GM23338 (cell line): ENCODE measurements around the gene ARPC2.
A peak's percentile ranks its signal among the peaks of the same experiment; 100 is the strongest.

Experiments used
- CREB1 ChIP-seq: fragments of 250-450 bp; sonication (Bioruptor Pico); IDR thresholded peaks from 2 replicates; pipeline ENCODE4 v1.5.0; 2020; ENCODE audit warnings: low read depth, mild to moderate bottlenecking, moderate library complexity
- EZH2 ChIP-seq: fragments of 200-600 bp; sonication (generic); IDR thresholded peaks from one replicate; pipeline ENCODE4 v1.8.0; 2017; ENCODE audit warnings: antibody characterized with exemption, mild to moderate bottlenecking, low read depth; ENCODE audit not compliant: unreplicated experiment
- EZH2phosphoT487 ChIP-seq: fragments of 200-600 bp; sonication (generic); IDR thresholded peaks from one replicate; pipeline ENCODE4 v1.8.1; 2018; ENCODE audit warnings: antibody characterized with exemption; ENCODE audit not compliant: unreplicated experiment
- JUNB ChIP-seq: IDR thresholded peaks from one replicate; pipeline ENCODE4 v1.6.1; 2016; ENCODE audit warnings: antibody characterized with exemption; ENCODE audit not compliant: unreplicated experiment
- POLR2AphosphoS5 ChIP-seq: IDR thresholded peaks from 2 replicates; pipeline ENCODE4 v1.6.1; 2016; ENCODE audit warnings: antibody characterized with exemption, low read depth
- ZNF331 ChIP-seq: fragments of 250-450 bp; sonication (Bioruptor Pico); IDR thresholded peaks from 2 replicates; pipeline ENCODE4 v1.5.0; 2020; ENCODE audit warnings: low read depth, mild to moderate bottlenecking, moderate library complexity
- TF ChIP-seq, protein P1 (sequence below), 2 experiments: fragments of 200-600 bp in 1 of 2; sonication (generic) in 1 of 2; conservative IDR thresholded peaks; 2 replicates each; pipeline versions ENCODE4 v1.5.1 to v1.6.1; 2016 to 2017; ENCODE audit warnings: antibody characterized with exemption in 2 of 2, low read depth in 2 of 2, mild to moderate bottlenecking in 2 of 2, moderate library complexity in 1 of 2
- TF ChIP-seq, protein P2 (sequence below): IDR thresholded peaks from one replicate; pipeline ENCODE4 v1.6.1; 2018; ENCODE audit warnings: antibody characterized with exemption; ENCODE audit not compliant: unreplicated experiment
- TF ChIP-seq, protein P3 (sequence below): fragments of 250-450 bp; sonication (Bioruptor Pico); IDR thresholded peaks from 2 replicates; pipeline ENCODE4 v1.5.0; 2020; ENCODE audit warnings: mild to moderate bottlenecking, moderate library complexity
- TF ChIP-seq, protein P4 (sequence below): IDR thresholded peaks from 2 replicates; pipeline ENCODE4 v1.6.1; 2016; ENCODE audit warnings: antibody characterized with exemption

DNA sequence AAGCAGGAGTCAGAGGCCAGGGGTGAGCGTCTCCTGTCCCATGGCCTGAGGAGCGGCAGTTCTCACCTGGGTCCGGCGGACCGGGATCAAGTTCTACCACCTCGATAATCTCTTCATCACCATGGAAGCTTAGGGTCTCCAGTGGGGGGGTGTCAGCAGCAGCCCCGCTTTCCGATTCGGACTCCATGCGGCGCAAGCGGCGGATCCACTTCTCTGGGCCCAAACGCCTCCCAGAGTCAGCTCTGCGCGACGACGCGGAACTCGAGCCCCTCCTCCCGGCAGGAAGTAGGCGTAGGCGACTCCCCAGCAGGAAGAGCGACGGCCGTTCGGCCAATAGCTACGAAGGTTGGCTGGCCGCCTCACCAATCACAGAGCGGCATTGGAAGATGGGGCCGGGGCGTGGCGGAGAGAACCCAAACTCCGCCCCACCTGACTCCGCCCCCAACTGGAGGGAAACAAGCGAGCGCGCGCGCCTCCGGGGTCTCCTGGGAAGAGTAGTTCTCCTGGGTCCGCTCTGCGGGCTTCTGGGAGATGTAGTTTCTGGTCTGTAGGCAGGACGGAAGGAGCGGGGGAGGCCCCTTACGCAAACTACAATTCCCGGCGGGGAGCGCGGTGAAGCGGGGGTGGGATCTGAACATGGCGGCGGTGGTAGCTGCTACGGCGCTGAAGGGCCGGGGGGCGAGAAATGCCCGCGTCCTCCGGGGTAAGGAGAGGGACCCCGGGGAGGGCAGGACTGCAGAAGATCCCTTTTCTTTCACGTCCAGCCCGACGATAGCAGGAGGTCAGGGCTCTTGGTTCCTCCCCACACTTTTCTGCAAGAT, 53.1 kb downstream of the ARPC2 start, which contains the start of the genes AAMP and PNKD:
- TF ChIP-seq, protein P1, sequence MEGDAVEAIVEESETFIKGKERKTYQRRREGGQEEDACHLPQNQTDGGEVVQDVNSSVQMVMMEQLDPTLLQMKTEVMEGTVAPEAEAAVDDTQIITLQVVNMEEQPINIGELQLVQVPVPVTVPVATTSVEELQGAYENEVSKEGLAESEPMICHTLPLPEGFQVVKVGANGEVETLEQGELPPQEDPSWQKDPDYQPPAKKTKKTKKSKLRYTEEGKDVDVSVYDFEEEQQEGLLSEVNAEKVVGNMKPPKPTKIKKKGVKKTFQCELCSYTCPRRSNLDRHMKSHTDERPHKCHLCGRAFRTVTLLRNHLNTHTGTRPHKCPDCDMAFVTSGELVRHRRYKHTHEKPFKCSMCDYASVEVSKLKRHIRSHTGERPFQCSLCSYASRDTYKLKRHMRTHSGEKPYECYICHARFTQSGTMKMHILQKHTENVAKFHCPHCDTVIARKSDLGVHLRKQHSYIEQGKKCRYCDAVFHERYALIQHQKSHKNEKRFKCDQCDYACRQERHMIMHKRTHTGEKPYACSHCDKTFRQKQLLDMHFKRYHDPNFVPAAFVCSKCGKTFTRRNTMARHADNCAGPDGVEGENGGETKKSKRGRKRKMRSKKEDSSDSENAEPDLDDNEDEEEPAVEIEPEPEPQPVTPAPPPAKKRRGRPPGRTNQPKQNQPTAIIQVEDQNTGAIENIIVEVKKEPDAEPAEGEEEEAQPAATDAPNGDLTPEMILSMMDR (conservative IDR thresholded peaks at IDR 0.05; ENCODE audit: low read depth in 2 of 2) = no peak
- peak; percentile 75 for TF ChIP-seq POLR2AphosphoS5
- TF ChIP-seq EZH2 = no peak
- TF ChIP-seq, protein P2, sequence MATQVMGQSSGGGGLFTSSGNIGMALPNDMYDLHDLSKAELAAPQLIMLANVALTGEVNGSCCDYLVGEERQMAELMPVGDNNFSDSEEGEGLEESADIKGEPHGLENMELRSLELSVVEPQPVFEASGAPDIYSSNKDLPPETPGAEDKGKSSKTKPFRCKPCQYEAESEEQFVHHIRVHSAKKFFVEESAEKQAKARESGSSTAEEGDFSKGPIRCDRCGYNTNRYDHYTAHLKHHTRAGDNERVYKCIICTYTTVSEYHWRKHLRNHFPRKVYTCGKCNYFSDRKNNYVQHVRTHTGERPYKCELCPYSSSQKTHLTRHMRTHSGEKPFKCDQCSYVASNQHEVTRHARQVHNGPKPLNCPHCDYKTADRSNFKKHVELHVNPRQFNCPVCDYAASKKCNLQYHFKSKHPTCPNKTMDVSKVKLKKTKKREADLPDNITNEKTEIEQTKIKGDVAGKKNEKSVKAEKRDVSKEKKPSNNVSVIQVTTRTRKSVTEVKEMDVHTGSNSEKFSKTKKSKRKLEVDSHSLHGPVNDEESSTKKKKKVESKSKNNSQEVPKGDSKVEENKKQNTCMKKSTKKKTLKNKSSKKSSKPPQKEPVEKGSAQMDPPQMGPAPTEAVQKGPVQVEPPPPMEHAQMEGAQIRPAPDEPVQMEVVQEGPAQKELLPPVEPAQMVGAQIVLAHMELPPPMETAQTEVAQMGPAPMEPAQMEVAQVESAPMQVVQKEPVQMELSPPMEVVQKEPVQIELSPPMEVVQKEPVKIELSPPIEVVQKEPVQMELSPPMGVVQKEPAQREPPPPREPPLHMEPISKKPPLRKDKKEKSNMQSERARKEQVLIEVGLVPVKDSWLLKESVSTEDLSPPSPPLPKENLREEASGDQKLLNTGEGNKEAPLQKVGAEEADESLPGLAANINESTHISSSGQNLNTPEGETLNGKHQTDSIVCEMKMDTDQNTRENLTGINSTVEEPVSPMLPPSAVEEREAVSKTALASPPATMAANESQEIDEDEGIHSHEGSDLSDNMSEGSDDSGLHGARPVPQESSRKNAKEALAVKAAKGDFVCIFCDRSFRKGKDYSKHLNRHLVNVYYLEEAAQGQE = no peak
- peak; percentile 84 for TF ChIP-seq CREB1 (CRISPR knock-in tag)
- no peak for TF ChIP-seq EZH2phosphoT487
- TF ChIP-seq, protein P3, sequence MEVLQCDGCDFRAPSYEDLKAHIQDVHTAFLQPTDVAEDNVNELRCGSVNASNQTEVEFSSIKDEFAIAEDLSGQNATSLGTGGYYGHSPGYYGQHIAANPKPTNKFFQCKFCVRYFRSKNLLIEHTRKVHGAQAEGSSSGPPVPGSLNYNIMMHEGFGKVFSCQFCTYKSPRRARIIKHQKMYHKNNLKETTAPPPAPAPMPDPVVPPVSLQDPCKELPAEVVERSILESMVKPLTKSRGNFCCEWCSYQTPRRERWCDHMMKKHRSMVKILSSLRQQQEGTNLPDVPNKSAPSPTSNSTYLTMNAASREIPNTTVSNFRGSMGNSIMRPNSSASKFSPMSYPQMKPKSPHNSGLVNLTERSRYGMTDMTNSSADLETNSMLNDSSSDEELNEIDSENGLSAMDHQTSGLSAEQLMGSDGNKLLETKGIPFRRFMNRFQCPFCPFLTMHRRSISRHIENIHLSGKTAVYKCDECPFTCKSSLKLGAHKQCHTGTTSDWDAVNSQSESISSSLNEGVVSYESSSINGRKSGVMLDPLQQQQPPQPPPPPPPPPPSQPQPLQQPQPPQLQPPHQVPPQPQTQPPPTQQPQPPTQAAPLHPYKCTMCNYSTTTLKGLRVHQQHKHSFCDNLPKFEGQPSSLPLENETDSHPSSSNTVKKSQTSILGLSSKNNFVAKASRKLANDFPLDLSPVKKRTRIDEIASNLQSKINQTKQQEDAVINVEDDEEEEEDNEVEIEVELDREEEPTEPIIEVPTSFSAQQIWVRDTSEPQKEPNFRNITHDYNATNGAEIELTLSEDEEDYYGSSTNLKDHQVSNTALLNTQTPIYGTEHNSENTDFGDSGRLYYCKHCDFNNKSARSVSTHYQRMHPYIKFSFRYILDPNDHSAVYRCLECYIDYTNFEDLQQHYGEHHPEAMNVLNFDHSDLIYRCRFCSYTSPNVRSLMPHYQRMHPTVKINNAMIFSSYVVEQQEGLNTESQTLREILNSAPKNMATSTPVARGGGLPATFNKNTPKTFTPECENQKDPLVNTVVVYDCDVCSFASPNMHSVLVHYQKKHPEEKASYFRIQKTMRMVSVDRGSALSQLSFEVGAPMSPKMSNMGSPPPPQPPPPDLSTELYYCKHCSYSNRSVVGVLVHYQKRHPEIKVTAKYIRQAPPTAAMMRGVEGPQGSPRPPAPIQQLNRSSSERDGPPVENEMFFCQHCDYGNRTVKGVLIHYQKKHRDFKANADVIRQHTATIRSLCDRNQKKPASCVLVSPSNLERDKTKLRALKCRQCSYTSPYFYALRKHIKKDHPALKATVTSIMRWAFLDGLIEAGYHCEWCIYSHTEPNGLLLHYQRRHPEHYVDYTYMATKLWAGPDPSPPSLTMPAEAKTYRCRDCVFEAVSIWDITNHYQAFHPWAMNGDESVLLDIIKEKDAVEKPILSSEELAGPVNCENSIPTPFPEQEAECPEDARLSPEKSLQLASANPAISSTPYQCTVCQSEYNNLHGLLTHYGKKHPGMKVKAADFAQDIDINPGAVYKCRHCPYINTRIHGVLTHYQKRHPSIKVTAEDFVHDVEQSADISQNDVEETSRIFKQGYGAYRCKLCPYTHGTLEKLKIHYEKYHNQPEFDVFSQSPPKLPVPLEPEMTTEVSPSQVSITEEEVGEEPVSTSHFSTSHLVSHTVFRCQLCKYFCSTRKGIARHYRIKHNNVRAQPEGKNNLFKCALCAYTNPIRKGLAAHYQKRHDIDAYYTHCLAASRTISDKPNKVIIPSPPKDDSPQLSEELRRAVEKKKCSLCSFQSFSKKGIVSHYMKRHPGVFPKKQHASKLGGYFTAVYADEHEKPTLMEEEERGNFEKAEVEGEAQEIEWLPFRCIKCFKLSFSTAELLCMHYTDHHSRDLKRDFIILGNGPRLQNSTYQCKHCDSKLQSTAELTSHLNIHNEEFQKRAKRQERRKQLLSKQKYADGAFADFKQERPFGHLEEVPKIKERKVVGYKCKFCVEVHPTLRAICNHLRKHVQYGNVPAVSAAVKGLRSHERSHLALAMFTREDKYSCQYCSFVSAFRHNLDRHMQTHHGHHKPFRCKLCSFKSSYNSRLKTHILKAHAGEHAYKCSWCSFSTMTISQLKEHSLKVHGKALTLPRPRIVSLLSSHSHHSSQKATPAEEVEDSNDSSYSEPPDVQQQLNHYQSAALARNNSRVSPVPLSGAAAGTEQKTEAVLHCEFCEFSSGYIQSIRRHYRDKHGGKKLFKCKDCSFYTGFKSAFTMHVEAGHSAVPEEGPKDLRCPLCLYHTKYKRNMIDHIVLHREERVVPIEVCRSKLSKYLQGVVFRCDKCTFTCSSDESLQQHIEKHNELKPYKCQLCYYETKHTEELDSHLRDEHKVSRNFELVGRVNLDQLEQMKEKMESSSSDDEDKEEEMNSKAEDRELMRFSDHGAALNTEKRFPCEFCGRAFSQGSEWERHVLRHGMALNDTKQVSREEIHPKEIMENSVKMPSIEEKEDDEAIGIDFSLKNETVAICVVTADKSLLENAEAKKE (CRISPR knock-in tag) = no peak
- no peak for TF ChIP-seq JUNB
- no peak for TF ChIP-seq ZNF331
- TF ChIP-seq, protein P4, sequence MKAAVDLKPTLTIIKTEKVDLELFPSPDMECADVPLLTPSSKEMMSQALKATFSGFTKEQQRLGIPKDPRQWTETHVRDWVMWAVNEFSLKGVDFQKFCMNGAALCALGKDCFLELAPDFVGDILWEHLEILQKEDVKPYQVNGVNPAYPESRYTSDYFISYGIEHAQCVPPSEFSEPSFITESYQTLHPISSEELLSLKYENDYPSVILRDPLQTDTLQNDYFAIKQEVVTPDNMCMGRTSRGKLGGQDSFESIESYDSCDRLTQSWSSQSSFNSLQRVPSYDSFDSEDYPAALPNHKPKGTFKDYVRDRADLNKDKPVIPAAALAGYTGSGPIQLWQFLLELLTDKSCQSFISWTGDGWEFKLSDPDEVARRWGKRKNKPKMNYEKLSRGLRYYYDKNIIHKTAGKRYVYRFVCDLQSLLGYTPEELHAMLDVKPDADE = peak; percentile 99
